HCT116 (cell line): ENCODE measurements around the gene SECISBP2. TPM values are rescaled to one million over a fixed set of nuclear protein-coding genes. Genes with fewer than 3 reads are reported as not detected.

Experiments used
- ATAC-seq: fragments of 200-7000 bp; cut with Tn5 transposase; 2 replicates; pipeline ENCODE4 v1.9.1; 2020; ENCODE audit warnings: mild to moderate bottlenecking, moderate library complexity
- BruUV-seq: library from RNA; stranded (reverse); fragments of 400-500 nt; replicated peaks from 2 replicates; lab custom pipeline; 2021; lab: Mats Ljungman, UMichigan
- CTCF ChIA-PET: fragments of 300-600 bp; sonication (Branson Sonifier 250); formaldehyde crosslinking; loops from one replicate; lab custom pipeline; 2021; ENCODE audit warnings: antibody characterized with exemption; lab: Charles Lee
- POLR2A ChIA-PET: fragments of 300-600, 350-600 bp; sonication (Branson Sonifier 250); formaldehyde crosslinking; loops from one replicate; lab custom pipeline; 2021; ENCODE audit warnings: antibody characterized with exemption; lab: Charles Lee
- RAD21 ChIA-PET, 2 experiments: fragments of 300-600 bp; sonication (Branson Sonifier 250); formaldehyde crosslinking; loops; one replicate each; lab custom pipeline; 2023; ENCODE audit warnings: low total read pairs in 2 of 2; ENCODE audit not compliant: uncharacterized antibody in 2 of 2, unreplicated experiment in 2 of 2, low non-redundant PET in 1 of 2; lab: Charles Lee
- DNase-seq: peaks from one replicate; pipeline ENCODE4 v3.0.0-alpha.2; 2010; ENCODE audit warnings: low read depth, low spot score
- H2AFZ ChIP-seq: fragments of 200-600 bp; shearing (Covaris generic), sonication (generic); 2 replicates; pipeline ENCODE4 v1.6.1; 2017; ENCODE audit warnings: low read depth, mixed run types, mixed read lengths, antibody characterized with exemption, low read length; ENCODE audit not compliant: poor library complexity, severe bottlenecking
- H3K27ac ChIP-seq: 2 replicates; pipeline ENCODE4 v1.5.1; 2012; ENCODE audit warnings: low read depth, low read length
- H3K27me3 ChIP-seq: fragments of 200-600 bp; sonication (generic); 2 replicates; pipeline ENCODE4 v1.6.1; 2016; ENCODE audit warnings: mixed run types, low read length, mixed read lengths; ENCODE audit not compliant: insufficient read depth
- H3K36me3 ChIP-seq, 2 experiments: fragments of 200-500 bp in 1 of 2; fragments of 200-600 bp in 1 of 2; sonication (Bioruptor generic) in 1 of 2; sonication (generic) in 1 of 2; 2 replicates each; pipeline versions ENCODE4 v1.5.1 to v1.6.1; 2014 to 2016; ENCODE audit warnings: low read length in 2 of 2, inconsistent platforms in 1 of 2, mixed read lengths in 1 of 2, mixed run types in 1 of 2; ENCODE audit not compliant: insufficient read depth in 2 of 2, control insufficient read depth in 1 of 2
- H3K4me1 ChIP-seq, 2 experiments: fragments of 200-600 bp in 1 of 2; sonication (generic) in 1 of 2; 2 replicates each; pipeline versions ENCODE4 v1.5.1 to v1.6.1; 2012 to 2017; ENCODE audit warnings: low read length in 2 of 2, inconsistent platforms in 1 of 2, mild to moderate bottlenecking in 1 of 2, mixed read lengths in 1 of 2, mixed run types in 1 of 2, moderate library complexity in 1 of 2; ENCODE audit not compliant: insufficient read depth in 2 of 2, control insufficient read depth in 1 of 2
- H3K4me2 ChIP-seq: fragments of 200-600 bp; sonication (generic); 2 replicates; pipeline ENCODE4 v1.6.1; 2017; ENCODE audit warnings: mixed run types, low read length, mixed read lengths
- H3K4me3 ChIP-seq, 2 experiments: fragments of 200-600 bp in 1 of 2; sonication (generic) in 1 of 2; replicated peaks in 1 of 2; 2 replicates each; pipeline ENCODE4 v1.5.1; 2011 to 2016; ENCODE audit warnings: low read length in 2 of 2, control low read depth in 1 of 2, low read depth in 1 of 2, mild to moderate bottlenecking in 1 of 2, mixed read lengths in 1 of 2, mixed run types in 1 of 2
- H3K79me2 ChIP-seq: fragments of 200-600 bp; sonication (generic); 2 replicates; pipeline ENCODE4 v1.6.1; 2017; ENCODE audit warnings: mild to moderate bottlenecking, mixed run types, low read length, moderate library complexity, mixed read lengths; ENCODE audit not compliant: insufficient read depth
- H3K9ac ChIP-seq: fragments of 200-600 bp; sonication (generic); 2 replicates; pipeline ENCODE4 v1.6.1; 2016; ENCODE audit warnings: low read length, mixed read lengths
- H3K9me2 ChIP-seq: fragments of 200-600 bp; sonication (generic), shearing (Covaris generic); 2 replicates; pipeline ENCODE4 v1.6.1; 2017; ENCODE audit warnings: mixed run types, mild to moderate bottlenecking, moderate library complexity; ENCODE audit not compliant: insufficient read depth
- H3K9me3 ChIP-seq, 2 experiments: fragments of 200-500 bp in 1 of 2; fragments of 200-600 bp in 1 of 2; sonication (Bioruptor generic) in 1 of 2; sonication (generic) in 1 of 2; 2 replicates each; pipeline ENCODE4 v1.6.1; 2014 to 2017; ENCODE audit warnings: low read length in 2 of 2, mixed read lengths in 2 of 2, inconsistent platforms in 1 of 2, low read depth in 1 of 2, mild to moderate bottlenecking in 1 of 2, mixed run types in 1 of 2, moderate library complexity in 1 of 2; ENCODE audit not compliant: control insufficient read depth in 1 of 2, insufficient read depth in 1 of 2
- H4K20me1 ChIP-seq: fragments of 200-600 bp; sonication (generic), shearing (Covaris generic); 2 replicates; pipeline ENCODE4 v1.6.1; 2017; ENCODE audit warnings: mixed run types, mild to moderate bottlenecking, moderate library complexity; ENCODE audit not compliant: insufficient read depth
- CBX3 ChIP-seq: IDR thresholded peaks from 2 replicates; pipeline ENCODE4 v1.6.1; 2012; ENCODE audit warnings: low read depth
- CTCF ChIP-seq, 3 experiments: fragments of 200-600 bp in 1 of 3; sonication (generic) in 1 of 3; IDR thresholded peaks in 2 of 3; conservative IDR thresholded peaks in 1 of 3; 2 replicates each; pipeline ENCODE4 v1.5.1; 2012 to 2017; ENCODE audit warnings: low read depth in 2 of 3, low read length in 2 of 3, antibody characterized with exemption in 1 of 3, borderline replicate concordance in 1 of 3, control low read depth in 1 of 3, mild to moderate bottlenecking in 1 of 3, mixed read lengths in 1 of 3, mixed run types in 1 of 3, moderate library complexity in 1 of 3; ENCODE audit not compliant: insufficient read depth in 1 of 3
- ELF1 ChIP-seq: IDR thresholded peaks from 2 replicates; pipeline ENCODE4 v1.6.1; 2012; ENCODE audit warnings: low read depth, borderline replicate concordance
- EZH2 ChIP-seq: fragments of 200-600 bp; sonication (generic); IDR thresholded peaks from 2 replicates; pipeline ENCODE4 v1.6.1; 2017; ENCODE audit warnings: antibody characterized with exemption, mixed run types
- EZH2phosphoT487 ChIP-seq: fragments of 200-600 bp; IDR thresholded peaks from 2 replicates; pipeline ENCODE4 v1.6.1; 2018; ENCODE audit warnings: antibody characterized with exemption, borderline replicate concordance
- FOSL1 ChIP-seq: IDR thresholded peaks from 2 replicates; pipeline ENCODE4 v1.6.1; 2012; ENCODE audit warnings: low read depth
- JUND ChIP-seq: IDR thresholded peaks from 2 replicates; pipeline ENCODE4 v1.6.1; 2012
- POLR2A ChIP-seq: IDR thresholded peaks from 2 replicates; pipeline ENCODE4 v1.7.0; 2011; ENCODE audit warnings: borderline replicate concordance; ENCODE audit not compliant: insufficient read depth, insufficient read length; ENCODE audit errors: extremely low read depth
- POLR2AphosphoS5 ChIP-seq: IDR thresholded peaks from 2 replicates; pipeline ENCODE4 v1.6.1; 2011; ENCODE audit warnings: mild to moderate bottlenecking, low read depth, low read length, moderate library complexity
- SRF ChIP-seq: IDR thresholded peaks from 2 replicates; pipeline ENCODE4 v1.6.1; 2012; ENCODE audit warnings: low read depth
- TCF7L2 ChIP-seq: IDR thresholded peaks from 2 replicates; pipeline ENCODE4 v1.7.0; 2011; ENCODE audit warnings: borderline replicate concordance, inconsistent platforms; ENCODE audit not compliant: insufficient read depth, insufficient read length; ENCODE audit errors: extremely low read depth
- YY1 ChIP-seq: IDR thresholded peaks from 2 replicates; pipeline ENCODE4 v1.6.1; 2011; ENCODE audit warnings: low read length, low read depth, moderate library complexity, mild to moderate bottlenecking; ENCODE audit not compliant: insufficient replicate concordance; ENCODE audit errors: extremely low read depth
- ZBTB33 ChIP-seq: IDR thresholded peaks from 2 replicates; pipeline ENCODE4 v1.6.1; 2011; ENCODE audit warnings: mild to moderate bottlenecking, low read length, moderate library complexity; ENCODE audit not compliant: insufficient replicate concordance; ENCODE audit errors: extremely low read depth
- ZFX ChIP-seq: fragments of 450-650 bp; IDR thresholded peaks from 2 replicates; pipeline ENCODE4 v1.6.1; 2017
- intact Hi-C: fragments of 100-400 bp; cut with micrococcal nuclease; formaldehyde crosslinking; loops from 2 replicates; pipeline ENCODE4 v1.10.0; 2022
- total RNA-seq: library from RNA; stranded (reverse); gene quantifications from one replicate; pipeline ENCODE4 v1.2.1, GENCODE V29; 2021; ENCODE audit not compliant: unreplicated experiment

The SECISBP2 gene
- total RNA-seq, 1 experiment from 2014 or later = 41.6 TPM

GRCh38 chr9:89367726-89368437 is 49.6 kb downstream of the SECISBP2 start:
- ChIA-PET RAD21 (no interaction called here), CTCF (no interaction called here), POLR2A (no interaction called here)
- no peaks in the 10 kb centered on the region for H3K27me3 ChIP-seq
- H2AFZ ChIP-seq = no peak overlapping the region
- H4K20me1 ChIP-seq = no peaks in the 10 kb centered on the region
- no peak for TF ChIP-seq TCF7L2
- TF ChIP-seq CBX3 = no peak
- TF ChIP-seq ZFX = no peak
- TF ChIP-seq YY1 = no peak
- no peak for TF ChIP-seq JUND
- no peak for TF ChIP-seq POLR2AphosphoS5
- TF ChIP-seq POLR2A = no peak
- no peak for TF ChIP-seq ZBTB33
- TF ChIP-seq ELF1 = no peak
- TF ChIP-seq EZH2phosphoT487 = no peak
- no peak for TF ChIP-seq SRF
- no peak for TF ChIP-seq CTCF (IDR thresholded peaks at IDR 0.05 in 2 of 3, conservative IDR thresholded peaks at IDR 0.05 in 1 of 3; ENCODE audit: borderline replicate concordance in 1 of 3, insufficient read depth in 1 of 3, low read depth in 2 of 3, low read length in 2 of 3)
- no peak for TF ChIP-seq EZH2
- no peak for TF ChIP-seq FOSL1
- no peaks in the 10 kb centered on the region for H3K36me3 ChIP-seq
- DNase-seq (no peak), ATAC-seq (no peak)
- H3K79me2 ChIP-seq = no peaks in the 10 kb centered on the region
- no TSS peak for BruUV-seq
- no peak overlapping the region for H3K4me2 ChIP-seq
- H3K9me2 ChIP-seq = no peaks in the 10 kb centered on the region
- intact Hi-C loops = no loop called here
- no peak overlapping the region for H3K9ac ChIP-seq
- no peak overlapping the region for H3K27ac ChIP-seq
- no peak overlapping the region for H3K4me3 ChIP-seq
- H3K9me3 ChIP-seq = no peaks in the 10 kb centered on the region
- H3K4me1 ChIP-seq = no peaks in the 10 kb centered on the region
